GM19452 (cell line): ENCODE results near the gene DCDC2.
"Not testable (repeated sequence)": the region's sequence is repeated elsewhere in the genome, so short reads cannot be mapped to it uniquely, and the experiment has no call there.

Source experiments
- ATAC-seq: cut with Tn5 transposase; IDR thresholded peaks from one replicate; pipeline ENCODE4 v1.9.1; 2021; ENCODE audit not compliant: unreplicated experiment

Gene DCDC2

DNA sequence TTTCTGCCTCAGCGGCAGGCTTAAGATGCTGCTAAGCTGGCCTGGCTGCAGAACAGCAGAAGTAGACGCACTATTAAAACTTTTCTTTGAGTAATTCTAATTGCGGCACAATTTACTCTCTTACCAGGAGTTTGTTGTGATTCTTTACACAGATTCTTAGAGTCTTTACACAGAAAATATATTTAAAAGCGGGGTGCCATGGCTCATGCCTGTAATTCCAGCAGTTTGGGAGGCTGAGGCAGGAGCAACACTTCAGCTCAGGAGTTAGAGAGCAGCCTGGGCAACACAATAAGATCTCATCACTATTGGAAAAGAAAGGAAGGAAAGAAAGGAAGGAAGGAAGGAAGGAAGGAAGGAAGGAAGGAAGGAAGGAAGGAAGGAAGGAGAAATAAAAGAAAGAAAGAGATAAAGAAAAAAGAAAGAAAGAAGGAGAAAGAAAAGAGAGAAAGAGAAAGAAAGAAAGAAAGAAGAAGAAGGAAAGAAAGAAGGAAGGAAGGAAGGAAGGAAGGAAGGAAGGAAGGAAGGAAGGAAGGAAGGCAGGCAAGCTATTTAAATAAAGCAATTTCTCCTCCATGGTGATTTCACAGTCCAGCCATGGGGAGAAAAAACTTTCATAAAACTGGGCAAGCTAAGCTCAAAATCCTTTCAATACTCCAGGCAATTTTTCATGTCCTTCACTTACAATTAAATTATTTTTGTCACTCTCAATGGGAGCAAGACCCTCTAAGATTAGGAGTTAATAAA, 23.8 kb upstream of the DCDC2 start:
- ATAC-seq = no peak

DNA sequence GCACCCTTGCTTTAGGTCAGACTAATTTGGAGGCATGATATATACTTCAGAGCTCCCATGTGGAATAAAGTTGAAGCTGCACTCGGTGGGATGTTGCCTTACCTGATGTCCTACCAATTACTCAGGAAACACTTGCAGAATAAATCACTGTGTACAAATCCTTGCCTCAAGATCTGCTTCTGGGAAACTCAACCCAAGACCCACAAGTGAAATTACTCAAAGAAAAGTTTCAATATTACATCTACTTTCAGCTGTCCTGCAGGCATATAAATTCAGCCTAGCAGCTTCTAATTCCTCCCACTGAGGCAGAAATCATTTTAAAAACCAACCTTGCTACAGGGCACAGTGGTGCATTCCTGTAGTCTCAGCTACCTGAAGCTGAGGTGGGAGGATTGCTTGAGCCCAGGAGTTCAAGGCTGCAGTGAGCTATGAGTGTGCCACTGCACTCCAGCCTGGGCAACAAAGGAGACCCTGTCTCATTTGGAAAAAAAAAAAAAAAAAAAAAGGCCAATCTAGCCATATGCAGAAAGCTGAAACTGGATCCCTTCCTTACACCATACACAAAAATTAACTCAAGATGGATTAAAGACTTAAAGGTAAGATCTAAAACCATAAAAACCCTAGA, 20.7 kb upstream of the DCDC2 start:
- no peak for ATAC-seq

DNA sequence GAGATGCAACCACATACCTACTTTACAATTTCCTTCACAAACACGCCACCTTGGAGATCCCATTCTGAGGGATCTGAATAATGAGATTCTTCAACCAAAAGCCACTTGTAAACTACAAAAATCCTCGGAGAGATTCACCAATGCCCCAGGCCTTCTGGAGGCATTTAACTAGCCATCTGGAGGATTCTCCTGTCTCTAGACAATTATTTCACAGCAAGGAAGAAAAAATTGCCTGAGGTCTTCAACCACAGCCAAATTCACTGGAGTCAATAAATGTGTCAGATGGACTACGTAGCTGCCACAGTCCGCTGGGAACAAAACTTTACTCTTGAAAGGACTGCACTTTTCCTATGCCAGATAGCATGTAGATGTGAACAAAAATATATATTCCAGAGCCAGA, 19.0 kb upstream of the DCDC2 start:
- ATAC-seq = no peak

DNA sequence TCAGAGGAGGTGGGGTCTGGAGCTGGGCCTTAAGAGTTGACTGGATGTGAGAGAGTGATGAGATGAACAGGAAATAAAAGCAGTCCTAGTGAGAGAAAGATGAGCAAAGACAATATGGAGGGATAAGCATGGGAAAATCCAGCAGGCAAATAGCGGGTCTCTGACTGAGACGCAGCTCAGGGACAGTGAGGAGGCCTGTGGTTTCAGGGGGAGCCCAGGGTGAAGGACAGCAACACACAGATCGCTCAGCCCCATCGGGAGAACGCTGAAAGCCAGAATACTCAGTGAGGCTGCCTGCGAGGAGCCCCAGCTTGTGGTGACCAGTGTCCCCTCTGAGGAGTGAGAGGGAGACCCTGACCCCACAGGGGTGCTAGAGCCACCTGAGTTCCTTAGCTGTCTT, 16.8 kb upstream of the DCDC2 start:
- no peak for ATAC-seq

DNA sequence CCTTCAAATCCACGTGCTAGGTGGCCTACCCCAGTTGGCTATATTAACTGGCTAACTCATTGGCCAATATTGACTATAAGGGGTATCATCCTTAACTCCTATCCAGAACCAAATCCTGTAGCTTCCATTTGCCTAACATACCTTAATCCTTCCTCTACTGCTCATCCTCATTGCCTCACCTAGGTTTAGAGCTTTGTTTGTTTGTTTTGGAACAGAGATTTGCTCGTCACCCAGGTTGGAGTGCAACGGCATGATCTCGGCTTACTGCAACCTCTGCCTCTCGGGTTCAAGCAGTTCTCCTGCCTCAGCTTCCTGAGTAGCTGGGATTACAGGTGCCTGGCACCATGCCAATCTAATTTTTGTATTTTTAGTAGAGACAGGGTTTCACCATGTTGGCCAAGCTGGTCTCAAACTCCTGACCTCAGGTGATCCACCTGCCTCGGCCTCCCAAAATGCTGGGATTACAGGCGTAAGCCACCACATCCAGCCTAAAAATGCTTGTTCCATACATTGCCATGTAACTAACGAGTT, 7.3 kb upstream of the DCDC2 start:
- not testable (repeated sequence) for ATAC-seq

DNA sequence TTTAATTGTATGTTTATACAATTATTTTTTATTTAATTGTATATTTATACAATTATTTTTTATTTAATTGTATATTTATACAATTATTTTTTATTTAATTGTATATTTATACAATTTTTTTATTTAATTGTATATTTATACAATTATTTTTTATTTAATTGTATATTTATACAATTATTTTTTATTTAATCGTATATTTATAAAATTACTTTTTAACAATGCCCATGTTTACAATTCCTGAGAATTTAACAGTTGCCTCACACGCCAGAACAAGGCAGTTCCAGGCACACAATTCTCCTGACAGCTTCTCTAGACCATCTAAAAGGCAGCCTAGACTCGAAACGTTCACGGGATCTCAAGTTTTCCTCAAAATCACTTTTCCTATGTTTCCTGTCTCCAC, 4.5 kb upstream of the DCDC2 start:
- not testable (repeated sequence) for ATAC-seq

DNA sequence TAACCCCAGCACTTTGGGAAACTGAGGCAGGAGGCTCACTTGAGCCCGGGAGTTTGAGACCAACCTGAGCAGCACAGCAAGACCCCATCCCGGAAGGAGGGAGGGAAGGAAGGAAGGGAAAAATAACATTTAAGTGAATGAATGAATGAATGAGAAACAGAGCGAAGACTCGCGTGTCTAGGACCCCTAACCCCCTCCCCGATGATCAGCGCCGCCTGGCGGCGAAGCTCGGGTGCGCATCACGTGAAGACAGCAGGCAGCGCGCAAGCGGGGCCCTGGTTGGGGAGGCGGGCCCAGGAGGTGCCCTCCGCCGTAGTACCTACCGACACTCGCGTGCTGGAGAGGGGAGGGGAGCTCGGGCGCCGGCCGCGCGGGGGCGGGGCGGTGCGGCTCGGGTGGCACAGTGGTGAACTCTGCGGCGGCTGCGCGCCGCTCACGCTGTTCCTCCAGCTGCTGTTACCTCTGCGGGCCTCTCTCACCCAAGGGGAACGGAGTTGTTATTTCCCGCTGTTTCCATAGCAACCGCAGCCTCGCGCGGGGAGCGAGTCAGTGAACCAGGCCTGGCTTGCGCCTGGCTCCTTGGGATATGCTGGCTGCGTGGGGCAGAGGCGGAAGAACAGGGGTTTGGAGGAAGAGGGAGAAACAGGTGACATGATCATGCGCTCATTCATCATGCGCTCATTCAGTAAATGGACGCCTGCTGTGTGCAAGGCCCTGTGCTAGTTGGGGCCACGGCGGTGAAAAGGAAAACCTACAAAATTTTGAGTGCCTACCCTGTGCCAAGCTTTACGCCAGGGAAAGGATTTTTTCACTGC, 2.0 kb upstream of the DCDC2 start:
- ATAC-seq = peak; percentile 84

DNA sequence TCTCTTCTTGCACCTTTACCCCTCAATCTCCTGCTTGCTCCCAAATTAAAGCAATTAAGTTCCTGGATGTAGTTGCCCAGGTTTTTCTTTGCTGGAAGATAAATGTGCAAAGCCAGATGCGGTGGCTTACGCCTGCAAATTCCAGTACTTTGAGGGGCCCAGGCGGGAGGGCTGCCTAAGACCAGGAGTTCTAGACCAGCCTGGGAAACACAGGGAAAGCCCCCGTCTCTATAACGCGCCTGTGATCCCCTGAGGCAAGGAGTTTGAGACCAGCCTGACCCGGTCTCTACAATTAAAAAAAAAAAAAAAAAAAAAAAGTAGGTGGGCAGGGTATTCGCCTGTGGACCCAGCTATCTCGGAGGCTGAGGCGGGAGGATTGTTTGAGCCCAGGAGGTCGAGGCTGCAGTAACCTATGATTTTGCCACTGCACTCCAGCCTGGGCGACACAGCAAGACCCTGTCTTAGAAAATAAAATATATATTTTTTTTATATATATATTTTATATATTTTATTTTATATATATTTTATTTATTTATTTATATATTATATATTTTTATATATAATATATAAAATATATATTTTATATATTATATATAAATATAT, 461 bp upstream of the DCDC2 start:
- no peak for ATAC-seq

DNA sequence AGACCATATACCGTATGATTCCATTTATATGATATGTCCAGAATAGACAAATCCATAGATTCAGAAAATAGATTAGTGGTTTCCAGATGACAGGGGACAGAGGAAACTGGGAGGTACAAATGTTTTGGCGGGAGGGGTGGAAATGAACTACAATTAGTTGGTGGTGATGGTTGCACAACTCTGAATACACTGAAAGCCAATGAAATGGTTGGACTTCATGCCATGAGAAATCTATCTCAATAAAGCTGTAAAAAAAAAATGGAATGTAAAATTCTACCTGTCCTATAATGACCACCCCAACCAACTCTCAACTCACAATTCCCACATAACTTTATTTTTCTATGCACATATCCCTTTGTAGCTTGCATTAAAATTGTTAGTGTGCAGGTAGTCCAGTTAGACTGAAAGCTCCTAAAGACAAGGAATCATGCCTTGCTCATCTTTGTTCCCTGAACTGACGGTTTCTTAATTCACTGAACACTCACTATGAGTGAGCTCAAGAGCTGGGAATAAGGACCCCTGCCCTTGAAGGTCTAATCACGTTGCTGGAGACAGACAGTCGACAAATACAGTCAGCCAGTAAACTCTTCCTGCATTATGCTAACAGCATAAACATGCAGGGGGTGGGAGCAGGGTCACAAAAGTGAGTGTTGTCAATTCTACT, 1.4 kb downstream of the DCDC2 start:
- no peak for ATAC-seq

DNA sequence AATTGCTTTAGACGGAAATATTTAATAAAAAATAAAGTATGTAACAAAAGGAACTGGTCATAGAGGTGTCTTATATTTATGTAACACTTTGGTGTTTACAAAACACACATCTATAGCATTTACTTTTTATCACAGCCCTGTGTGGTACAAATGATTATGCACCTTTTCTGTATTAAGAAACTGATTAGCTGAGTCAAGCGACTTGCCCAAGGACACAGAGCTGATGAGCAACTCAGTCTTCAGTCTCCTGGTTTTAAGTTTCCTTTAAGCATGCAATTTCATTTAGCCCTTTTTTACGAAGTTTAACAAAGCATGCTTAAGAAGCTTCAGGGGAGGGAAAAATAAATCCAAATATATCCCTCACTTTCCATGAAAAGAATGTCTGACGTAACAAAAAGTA, 2.5 kb downstream of the DCDC2 start:
- no peak for ATAC-seq

- ATAC-seq = no peak
These were observed 4.0 kb downstream of the DCDC2 start for GRCh38 chr6:24353861-24354260.

DNA sequence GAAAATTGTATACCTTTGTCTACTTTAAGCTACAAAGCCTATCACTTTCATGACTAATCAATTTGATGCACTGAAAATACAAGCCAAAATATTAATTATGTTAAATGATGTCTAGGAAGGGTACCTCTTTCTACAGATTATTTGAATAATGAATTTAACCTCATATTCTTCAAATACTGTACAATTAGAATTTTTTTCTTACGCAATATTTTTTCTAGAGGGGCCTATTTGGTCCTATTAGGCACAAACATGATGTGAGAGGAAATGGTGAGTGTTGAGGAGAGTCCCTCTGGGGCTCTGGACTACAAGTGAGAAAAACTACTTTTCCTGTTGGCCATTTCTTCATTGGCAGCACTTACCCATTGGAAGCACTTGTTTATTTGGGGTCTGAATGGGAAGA, 5.4 kb downstream of the DCDC2 start:
- no peak for ATAC-seq

DNA sequence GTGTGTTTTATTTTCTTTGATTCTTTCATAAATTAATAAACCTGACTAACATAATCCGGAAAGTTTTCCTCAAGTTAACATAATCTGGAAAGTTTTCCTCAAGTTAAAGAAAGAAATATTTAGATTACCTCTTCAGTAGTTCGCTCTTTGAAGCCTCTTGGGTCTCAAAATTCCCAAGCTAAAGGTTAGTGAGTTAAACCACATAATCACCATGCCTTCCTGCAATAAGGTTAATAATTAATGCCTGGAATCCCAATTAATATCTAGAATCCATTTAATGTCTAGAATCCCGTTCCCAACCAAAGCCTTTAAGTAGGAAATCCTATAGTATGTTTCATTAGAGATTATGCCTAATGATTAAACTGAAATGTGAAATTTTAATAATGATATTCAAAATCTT, 12.9 kb downstream of the DCDC2 start:
- no peak for ATAC-seq

GRCh38 chr6:24340998-24341938, 16.6 kb downstream of the DCDC2 start:
- ATAC-seq = no peak

- ATAC-seq = no peak
These were observed 17.9 kb downstream of the DCDC2 start for GRCh38 chr6:24339932-24340331.

- ATAC-seq = no peak
These were observed 23.6 kb downstream of the DCDC2 start for GRCh38 chr6:24334285-24334684.

- ATAC-seq = no peak
These were observed 25.5 kb downstream of the DCDC2 start for GRCh38 chr6:24332317-24332716.

GRCh38 chr6:24330137-24330732, 27.6 kb downstream of the DCDC2 start:
- ATAC-seq = no peak

DNA sequence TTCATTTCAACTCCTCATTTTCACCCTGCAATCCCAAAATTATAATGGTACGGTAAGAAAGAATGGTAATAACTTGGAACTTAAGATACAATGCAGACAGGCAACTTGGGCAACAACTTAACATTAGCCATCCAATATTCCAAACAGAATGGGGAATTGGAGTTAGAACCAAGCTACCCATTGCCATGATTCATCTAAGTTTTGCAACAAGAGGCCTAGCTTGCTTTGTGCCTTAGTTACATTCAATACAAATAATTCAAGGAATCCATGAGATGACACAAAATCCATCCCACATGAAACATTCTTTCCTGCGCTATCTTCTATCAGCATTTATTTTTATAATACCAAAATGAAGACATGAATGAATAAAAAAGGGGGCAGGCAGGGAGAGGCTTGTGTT, 28.4 kb downstream of the DCDC2 start:
- no peak for ATAC-seq
